OCI-LY7 (cell line): ENCODE measurements around the gene RNF150. TPM values are rescaled to one million over a fixed set of nuclear protein-coding genes. Genes with fewer than 3 reads are reported as not detected.

ENCODE experiments used
- BruUV-seq: library from RNA; stranded (reverse); fragments of 400-500 nt; replicated peaks from 2 replicates; lab custom pipeline; 2021; lab: Mats Ljungman, UMichigan
- CTCF ChIA-PET: fragments of 300-600 bp; sonication (Branson Sonifier 250); formaldehyde crosslinking; loops from one replicate; lab custom pipeline; 2022; ENCODE audit warnings: antibody characterized with exemption; ENCODE audit not compliant: unreplicated experiment; lab: Charles Lee
- POLR2A ChIA-PET: fragments of 300-600 bp; sonication (Branson Sonifier 250); formaldehyde crosslinking; loops from one replicate; lab custom pipeline; 2022; ENCODE audit warnings: antibody characterized with exemption; lab: Charles Lee
- DNase-seq: peaks from one replicate; pipeline ENCODE4 v3.0.0-alpha.2; 2015; ENCODE audit warnings: low spot score
- H2AFZ ChIP-seq: fragments of 200-600 bp; sonication (generic), shearing (Covaris generic); 2 replicates; pipeline ENCODE4 v1.6.1; 2014; ENCODE audit warnings: mild to moderate bottlenecking, antibody characterized with exemption, low read length, moderate library complexity
- H3K27ac ChIP-seq: fragments of 200-600 bp; sonication (generic); 2 replicates; pipeline ENCODE4 v1.5.1; 2014; ENCODE audit warnings: mixed run types, low read depth, mild to moderate bottlenecking, moderate library complexity, low read length, inconsistent platforms; ENCODE audit not compliant: poor library complexity, severe bottlenecking
- H3K36me3 ChIP-seq: fragments of 200-600 bp; sonication (generic); 2 replicates; pipeline ENCODE4 v1.6.1; 2014; ENCODE audit warnings: mild to moderate bottlenecking, antibody characterized with exemption, low read length, moderate library complexity, mixed read lengths; ENCODE audit not compliant: insufficient read depth
- H3K4me1 ChIP-seq: fragments of 200-600 bp; sonication (generic); 2 replicates; pipeline ENCODE4 v1.5.1; 2014; ENCODE audit warnings: mild to moderate bottlenecking, low read length; ENCODE audit not compliant: insufficient read depth, poor library complexity, severe bottlenecking
- H3K4me2 ChIP-seq: fragments of 200-600 bp; sonication (generic); 2 replicates; pipeline ENCODE4 v1.6.1; 2014; ENCODE audit warnings: mild to moderate bottlenecking, low read length
- H3K4me3 ChIP-seq: fragments of 200-600 bp; sonication (generic); 2 replicates; pipeline ENCODE4 v1.5.1; 2014; ENCODE audit warnings: mild to moderate bottlenecking, low read depth, low read length; ENCODE audit not compliant: poor library complexity, severe bottlenecking
- H3K79me2 ChIP-seq: fragments of 200-600 bp; sonication (generic); 2 replicates; pipeline ENCODE4 v1.6.1; 2016; ENCODE audit warnings: low read depth, mild to moderate bottlenecking, low read length, moderate library complexity, mixed read lengths; ENCODE audit not compliant: insufficient read depth
- H3K9me2 ChIP-seq: fragments of 200-600 bp; sonication (generic); 2 replicates; pipeline ENCODE4 v1.6.1; 2016; ENCODE audit warnings: mild to moderate bottlenecking, low read length, mixed read lengths; ENCODE audit not compliant: insufficient read depth
- H3K9me3 ChIP-seq: fragments of 200-600 bp; sonication (generic); 2 replicates; pipeline ENCODE4 v1.6.1; 2014; ENCODE audit warnings: mild to moderate bottlenecking, mixed run types, low read length, mixed read lengths
- H4K20me1 ChIP-seq: fragments of 200-600 bp; sonication (generic); 2 replicates; pipeline ENCODE4 v1.6.1; 2014; ENCODE audit warnings: mild to moderate bottlenecking, antibody characterized with exemption, low read length, moderate library complexity, mixed read lengths; ENCODE audit not compliant: insufficient read depth
- EZH2phosphoT487 ChIP-seq: fragments of 200-600 bp; sonication (generic); IDR thresholded peaks from 2 replicates; pipeline ENCODE4 v1.6.1; 2018; ENCODE audit warnings: low read depth, borderline replicate concordance, mild to moderate bottlenecking, mixed run types, antibody characterized with exemption, low read length, moderate library complexity, mixed read lengths
- intact Hi-C: fragments of 100-400 bp; cut with micrococcal nuclease; formaldehyde crosslinking; loops from one replicate; pipeline ENCODE4 v1.10.0; 2022; ENCODE audit not compliant: unreplicated experiment
- total RNA-seq, 2 experiments: library from RNA; depleted of rRNA in 1 of 2; stranded (reverse); fragments of >200 nt in 1 of 2; shearing (Covaris generic) in 1 of 2; gene quantifications; 2 replicates each; pipeline ENCODE4 v1.2.3, GENCODE V29; 2014 to 2022
- TF ChIP-seq, protein P1 (sequence below): fragments of 200-600 bp; sonication (generic); conservative IDR thresholded peaks from 2 replicates; pipeline ENCODE4 v1.5.1; 2014; ENCODE audit warnings: mild to moderate bottlenecking, antibody characterized with exemption, low read length, moderate library complexity, mixed read lengths

Gene RNF150
- total RNA-seq, 2 experiments from 2014 or later, result not detected

DNA sequence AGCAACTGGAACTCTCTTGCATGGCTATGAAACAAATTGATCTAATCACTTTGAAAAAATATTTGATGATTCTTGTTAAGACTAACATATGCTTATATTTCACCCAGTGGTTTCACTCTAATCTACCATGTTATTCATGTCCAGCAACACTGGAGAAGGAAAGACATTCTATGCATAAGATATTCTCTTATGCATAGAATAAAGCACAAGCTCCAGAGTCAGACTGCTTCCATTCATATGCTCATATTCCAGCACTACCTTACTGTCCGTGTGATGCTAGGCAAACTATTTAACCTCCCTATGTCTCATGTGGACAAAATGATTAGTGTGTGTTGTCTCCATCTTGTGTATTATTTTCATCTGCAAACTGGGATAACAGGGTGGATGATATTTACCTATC is 124.1 kb downstream of the RNF150 start:
- Histone ChIP-seq H3K79me2 (no peaks in the 10 kb centered on the region), H3K4me2 (no peak overlapping the region), H3K27ac (no peak overlapping the region), H3K4me3 (no peak overlapping the region), H3K4me1 (no peaks in the 10 kb centered on the region), H2AFZ (no peak overlapping the region), H3K9me3 (no peaks in the 10 kb centered on the region), H4K20me1 (no peaks in the 10 kb centered on the region), H3K9me2 (no peaks in the 10 kb centered on the region), H3K36me3 (no peaks in the 10 kb centered on the region)
- DNase-seq, result no peak
- TF ChIP-seq, protein P1, sequence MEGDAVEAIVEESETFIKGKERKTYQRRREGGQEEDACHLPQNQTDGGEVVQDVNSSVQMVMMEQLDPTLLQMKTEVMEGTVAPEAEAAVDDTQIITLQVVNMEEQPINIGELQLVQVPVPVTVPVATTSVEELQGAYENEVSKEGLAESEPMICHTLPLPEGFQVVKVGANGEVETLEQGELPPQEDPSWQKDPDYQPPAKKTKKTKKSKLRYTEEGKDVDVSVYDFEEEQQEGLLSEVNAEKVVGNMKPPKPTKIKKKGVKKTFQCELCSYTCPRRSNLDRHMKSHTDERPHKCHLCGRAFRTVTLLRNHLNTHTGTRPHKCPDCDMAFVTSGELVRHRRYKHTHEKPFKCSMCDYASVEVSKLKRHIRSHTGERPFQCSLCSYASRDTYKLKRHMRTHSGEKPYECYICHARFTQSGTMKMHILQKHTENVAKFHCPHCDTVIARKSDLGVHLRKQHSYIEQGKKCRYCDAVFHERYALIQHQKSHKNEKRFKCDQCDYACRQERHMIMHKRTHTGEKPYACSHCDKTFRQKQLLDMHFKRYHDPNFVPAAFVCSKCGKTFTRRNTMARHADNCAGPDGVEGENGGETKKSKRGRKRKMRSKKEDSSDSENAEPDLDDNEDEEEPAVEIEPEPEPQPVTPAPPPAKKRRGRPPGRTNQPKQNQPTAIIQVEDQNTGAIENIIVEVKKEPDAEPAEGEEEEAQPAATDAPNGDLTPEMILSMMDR, result no peak
- TF ChIP-seq EZH2phosphoT487, result no peak
- ChIA-PET POLR2A (interaction anchor here (0.6 kb wide), 1 partner anchor 852 kb away, joined by 3 read pairs; no protein-coding TSS in a partner anchor), CTCF (no interaction called here)
- no TSS peak for BruUV-seq
- intact Hi-C loops, result no loop called here

DNA sequence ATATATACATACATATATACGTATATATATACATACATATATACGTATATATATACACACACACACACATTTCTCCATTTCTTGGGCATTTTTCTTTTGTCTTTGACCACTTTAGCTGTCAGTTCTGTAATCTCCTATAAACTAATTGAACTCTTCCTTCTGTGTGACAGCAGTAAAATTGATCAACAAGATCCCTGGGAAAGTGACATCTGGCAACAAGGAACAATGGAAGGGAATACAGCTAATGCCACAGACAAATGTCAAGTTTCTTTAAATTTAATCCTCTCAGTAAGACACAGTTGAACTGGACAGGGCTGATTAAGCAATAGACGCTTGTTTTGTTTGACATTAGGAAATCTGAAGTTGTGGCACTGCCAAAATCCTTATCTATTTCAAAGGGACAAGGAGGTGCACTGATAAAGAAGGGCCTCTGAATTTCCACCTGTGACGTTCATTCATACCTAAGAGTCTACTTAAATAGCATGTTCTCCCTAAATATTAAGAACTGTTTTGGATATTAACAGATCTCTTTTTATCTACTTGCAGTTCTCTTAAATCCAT is 126.9 kb downstream of the RNF150 start:
- ChIA-PET POLR2A (interaction anchor here (0.7 to 0.8 kb wide), 2 partner anchors 10 to 44 kb away, joined by 4 to 5 read pairs; no protein-coding TSS in a partner anchor), CTCF (no interaction called here)
- H3K4me2 ChIP-seq, result no peak overlapping the region
- BruUV-seq, result no TSS peak
- no peak overlapping the region for H3K27ac ChIP-seq
- no peak overlapping the region for H3K4me3 ChIP-seq
- DNase-seq, result no peak
- H3K36me3 ChIP-seq, result no peaks in the 10 kb centered on the region
- H3K9me3 ChIP-seq, result no peaks in the 10 kb centered on the region
- no peaks in the 10 kb centered on the region for H3K9me2 ChIP-seq
- no peaks in the 10 kb centered on the region for H4K20me1 ChIP-seq
- H3K79me2 ChIP-seq, result no peaks in the 10 kb centered on the region
- TF ChIP-seq EZH2phosphoT487, result no peak
- TF ChIP-seq, protein P1, result no peak
- H2AFZ ChIP-seq, result no peak overlapping the region
- intact Hi-C loops, result no loop called here
- no peaks in the 10 kb centered on the region for H3K4me1 ChIP-seq

DNA sequence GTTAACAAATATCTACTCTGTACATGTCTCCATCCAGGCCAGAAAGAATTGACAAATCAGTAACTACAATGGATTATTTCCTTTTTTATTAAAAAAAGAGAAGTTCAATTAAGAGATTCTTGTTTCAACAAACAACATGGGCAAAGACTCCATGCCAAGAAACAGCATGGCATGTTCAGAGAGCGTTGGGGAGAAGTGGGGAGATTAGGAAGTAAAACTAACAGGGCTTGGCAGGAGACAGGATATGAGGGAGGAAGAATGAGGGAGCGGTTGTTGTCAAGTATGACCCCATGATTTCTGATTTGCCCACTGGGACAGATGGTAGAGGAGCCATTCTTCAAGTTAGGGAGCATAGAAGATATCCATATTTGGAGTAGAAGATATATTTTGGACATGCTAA is 128.4 kb downstream of the RNF150 start:
- BruUV-seq, result no TSS peak

More for the DNA sequence above, 128.4 kb downstream of the RNF150 start:
- no peaks in the 10 kb centered on the region for H3K9me3 ChIP-seq
- no peak overlapping the region for H3K4me2 ChIP-seq
- H3K4me1 ChIP-seq, result no peaks in the 10 kb centered on the region
- TF ChIP-seq, protein P1, result no peak
- TF ChIP-seq EZH2phosphoT487, result no peak
- no peak for DNase-seq
- H3K4me3 ChIP-seq, result no peak overlapping the region
- intact Hi-C loops, result no loop called here
- CTCF ChIA-PET, result no interaction called here
- POLR2A ChIA-PET, result no interaction called here
- H2AFZ ChIP-seq, result no peak overlapping the region
- H3K79me2 ChIP-seq, result no peaks in the 10 kb centered on the region
- no peaks in the 10 kb centered on the region for H4K20me1 ChIP-seq
- no peaks in the 10 kb centered on the region for H3K9me2 ChIP-seq
- H3K27ac ChIP-seq, result no peak overlapping the region
- no peaks in the 10 kb centered on the region for H3K36me3 ChIP-seq
